HG03457 (cell line): ENCODE measurements around the gene USP32.
"Not testable (repeated sequence)": the region's sequence is repeated elsewhere in the genome, so short reads cannot be mapped to it uniquely, and the experiment has no call there.

Source experiments
- ATAC-seq: cut with Tn5 transposase; IDR thresholded peaks from one replicate; pipeline ENCODE4 v1.9.1; 2021; ENCODE audit warnings: moderate number of reproducible peaks; ENCODE audit not compliant: unreplicated experiment

USP32 gene

GRCh38 chr17:60379461-60379860, 12.5 kb downstream of the USP32 start:
- not testable (repeated sequence) for ATAC-seq

DNA sequence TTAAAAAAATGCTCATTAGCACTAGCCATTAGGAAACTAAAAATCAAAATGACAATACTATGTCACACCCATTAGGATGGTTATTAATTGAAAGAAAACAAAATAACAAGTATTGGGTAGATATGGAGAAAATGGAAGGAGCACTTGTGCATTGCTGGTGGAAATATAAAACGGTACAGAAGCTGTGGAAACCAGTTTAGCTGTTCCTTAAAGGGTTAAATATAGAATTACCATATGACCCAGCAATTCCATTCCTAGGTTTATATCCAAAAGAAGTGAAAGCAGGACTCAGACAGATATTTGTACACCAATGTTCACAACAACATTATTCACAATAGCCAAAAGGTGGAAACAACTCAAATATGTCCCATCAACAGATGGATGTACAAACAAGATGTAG, 13.7 kb downstream of the USP32 start:
- ATAC-seq, result not testable (repeated sequence)

DNA sequence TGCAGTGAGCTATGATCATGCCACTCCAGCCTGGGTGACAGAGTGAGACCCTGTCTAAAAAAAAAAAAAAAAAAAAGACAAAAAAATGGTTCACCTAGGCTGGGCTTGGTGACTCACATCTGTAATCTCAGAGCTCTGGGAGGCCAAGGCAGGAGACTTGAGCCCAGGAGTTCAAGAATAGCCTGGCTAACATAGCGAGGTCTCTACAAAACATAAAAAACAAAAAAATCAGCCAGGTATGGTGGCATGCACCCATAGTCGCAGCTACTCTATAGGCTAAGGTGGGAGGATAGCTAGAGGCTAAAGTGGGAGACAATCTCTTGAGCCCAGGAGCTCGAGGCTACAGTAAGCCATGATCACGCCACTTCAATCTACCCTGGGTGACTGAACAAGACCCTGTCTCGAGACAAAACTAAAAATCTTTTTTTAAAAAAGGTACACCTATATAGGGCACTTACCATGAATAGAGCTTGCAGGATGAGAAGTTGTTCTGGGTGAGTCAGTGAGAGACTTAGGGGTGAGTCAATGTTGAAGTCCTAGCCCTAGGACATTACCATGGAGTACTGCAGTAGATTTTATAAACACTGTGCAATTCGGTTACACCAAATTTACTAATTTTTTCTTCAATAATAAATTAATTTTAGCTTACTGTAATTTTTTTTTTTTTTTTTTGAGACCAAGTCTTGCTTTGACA, 19.0 kb downstream of the USP32 start:
- ATAC-seq, result no peak

- ATAC-seq, result no peak
Measured at GRCh38 chr17:60371818-60372510, 20.0 kb downstream of the USP32 start.

GRCh38 chr17:60371416-60371815, 20.5 kb downstream of the USP32 start:
- ATAC-seq, result no peak

DNA sequence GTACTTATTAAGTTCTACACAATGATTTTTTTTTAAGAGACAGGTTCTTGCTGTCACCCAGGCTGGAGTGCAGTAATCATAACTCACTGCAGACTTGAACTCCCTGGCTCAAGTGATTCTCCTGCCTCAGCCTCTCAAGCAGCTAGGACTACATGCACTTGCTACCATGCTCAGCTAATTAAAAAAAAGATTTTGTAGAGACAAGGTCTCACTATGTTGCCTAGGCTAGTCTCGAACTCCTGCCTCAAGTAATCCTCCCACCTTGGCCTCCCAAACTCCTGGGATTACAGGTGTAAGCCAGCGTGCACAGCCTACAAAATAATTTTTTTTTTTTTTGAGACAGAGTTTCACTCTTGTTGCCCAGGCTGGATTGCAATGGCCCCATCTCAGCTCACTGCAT, 22.2 kb downstream of the USP32 start:
- ATAC-seq, result no peak

DNA sequence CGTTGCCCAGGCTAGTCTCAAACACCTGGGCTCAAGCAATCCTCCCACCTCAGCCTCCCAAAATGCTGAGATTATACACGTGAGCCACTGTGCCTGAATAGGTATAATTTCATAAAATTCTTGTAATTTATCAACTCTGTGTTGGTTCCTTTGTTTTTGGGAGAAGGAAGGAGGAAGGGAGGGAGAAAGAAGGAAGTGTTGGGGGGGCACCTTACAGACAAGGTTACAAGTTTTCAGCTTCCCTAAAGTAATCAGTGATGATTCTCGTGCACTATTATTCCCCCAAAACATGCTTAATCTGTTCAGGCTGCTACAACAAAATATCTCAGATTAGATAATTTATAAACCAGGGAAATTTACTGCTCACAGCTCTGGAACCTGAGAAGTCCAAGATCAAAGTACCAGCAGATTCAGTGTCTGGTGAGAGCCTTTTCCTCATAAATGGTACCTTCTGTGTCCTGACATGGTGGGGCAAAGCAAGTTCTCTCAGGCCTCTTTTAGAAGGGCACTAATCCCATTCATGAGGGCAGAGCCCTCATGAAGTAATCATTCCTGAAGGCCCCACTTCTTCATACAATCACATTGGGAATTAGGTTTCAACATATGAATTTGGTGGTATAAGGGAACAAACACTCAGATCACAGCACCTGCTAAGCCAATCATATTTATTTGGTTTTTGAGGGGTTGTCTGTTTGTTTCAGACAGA, 28.1 kb downstream of the USP32 start:
- ATAC-seq, result no peak

DNA sequence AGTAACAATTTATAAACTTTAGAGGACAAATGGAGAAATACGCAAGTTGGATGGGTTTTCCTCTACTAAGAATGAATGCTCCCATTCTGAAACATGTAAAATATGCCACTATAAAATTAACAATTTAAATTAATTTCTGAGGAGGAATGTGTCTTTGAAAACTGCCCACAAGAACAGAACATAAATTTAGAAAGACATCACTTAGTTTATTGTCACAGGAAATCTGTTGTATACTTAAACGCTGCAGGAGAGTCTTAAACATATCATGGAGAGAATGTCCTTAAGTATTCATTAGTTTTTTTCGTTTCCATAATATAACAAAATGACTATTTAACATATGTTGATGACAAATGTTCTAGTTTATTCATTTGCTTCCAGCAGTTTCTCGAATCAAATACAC, 29.6 kb downstream of the USP32 start:
- ATAC-seq, result no peak

DNA sequence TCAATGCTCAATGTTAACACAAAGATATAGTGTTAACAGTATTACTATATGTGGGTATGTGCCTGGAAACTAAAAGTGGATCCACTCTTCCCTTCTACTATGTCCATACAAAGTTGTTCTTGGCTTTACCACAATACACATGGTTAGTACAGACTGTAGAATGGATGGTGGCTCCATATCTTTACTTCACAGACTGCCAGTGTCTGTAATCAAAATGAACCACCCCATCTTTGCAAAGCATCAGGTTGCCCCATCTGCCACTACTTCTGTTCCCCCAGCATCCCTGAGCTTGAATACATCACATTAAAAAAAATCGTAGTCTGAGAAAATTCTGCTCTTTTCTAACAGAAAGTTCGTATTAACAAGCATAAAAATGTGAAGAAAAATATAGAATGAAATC, 30.0 kb downstream of the USP32 start:
- no peak for ATAC-seq

DNA sequence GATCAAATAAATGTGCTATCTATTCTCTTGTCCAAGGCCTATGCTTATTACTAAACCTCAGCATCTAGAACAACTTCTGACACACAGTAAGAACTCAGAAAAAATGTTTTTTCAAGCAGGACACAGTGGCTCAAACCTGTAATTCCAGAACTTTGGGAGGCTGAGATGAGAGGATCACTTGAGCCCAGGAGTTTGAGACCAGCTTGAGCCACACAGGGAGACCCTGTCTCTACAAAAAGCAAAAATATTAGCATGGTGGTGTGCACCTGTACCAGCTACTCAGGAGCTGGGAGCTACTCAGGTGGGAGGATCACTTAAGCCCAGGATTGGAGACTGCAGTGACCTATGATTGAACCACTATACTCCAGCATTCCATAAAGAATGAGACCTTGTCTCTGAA, 32.5 kb downstream of the USP32 start:
- ATAC-seq, result no peak

- ATAC-seq, result no peak
Measured at GRCh38 chr17:60358606-60359225, 33.2 kb downstream of the USP32 start.

- no peak for ATAC-seq
Measured at GRCh38 chr17:60356940-60357339, 35.0 kb downstream of the USP32 start.

- no peak for ATAC-seq
Measured at GRCh38 chr17:60355663-60356594, 36.0 kb downstream of the USP32 start.

- no peak for ATAC-seq
Measured at GRCh38 chr17:60354223-60354622, 37.7 kb downstream of the USP32 start.

GRCh38 chr17:60353773-60354172, 38.2 kb downstream of the USP32 start:
- no peak for ATAC-seq

- no peak for ATAC-seq
Measured at GRCh38 chr17:60352569-60352968, 39.4 kb downstream of the USP32 start.

DNA sequence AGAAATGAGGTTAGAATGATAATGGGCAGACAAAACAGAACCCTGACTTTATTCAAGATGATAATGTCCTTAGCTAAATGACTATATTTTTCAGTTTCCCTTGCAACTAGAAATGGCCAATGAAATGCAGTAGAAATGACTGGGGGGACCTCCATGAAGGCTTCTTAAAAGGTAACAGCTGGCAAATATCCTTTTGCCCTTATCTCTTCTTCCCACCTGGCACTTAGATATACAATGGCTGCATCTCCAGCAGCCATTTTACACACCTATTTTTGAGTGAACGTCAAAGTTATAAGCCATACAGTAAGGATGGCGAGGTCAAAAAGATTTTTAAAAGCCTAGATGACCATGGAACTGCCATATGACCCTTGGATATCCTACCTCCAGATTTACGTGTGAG, 39.9 kb downstream of the USP32 start:
- no peak for ATAC-seq

- ATAC-seq, result no peak
Measured at GRCh38 chr17:60351012-60351695, 40.8 kb downstream of the USP32 start.

DNA sequence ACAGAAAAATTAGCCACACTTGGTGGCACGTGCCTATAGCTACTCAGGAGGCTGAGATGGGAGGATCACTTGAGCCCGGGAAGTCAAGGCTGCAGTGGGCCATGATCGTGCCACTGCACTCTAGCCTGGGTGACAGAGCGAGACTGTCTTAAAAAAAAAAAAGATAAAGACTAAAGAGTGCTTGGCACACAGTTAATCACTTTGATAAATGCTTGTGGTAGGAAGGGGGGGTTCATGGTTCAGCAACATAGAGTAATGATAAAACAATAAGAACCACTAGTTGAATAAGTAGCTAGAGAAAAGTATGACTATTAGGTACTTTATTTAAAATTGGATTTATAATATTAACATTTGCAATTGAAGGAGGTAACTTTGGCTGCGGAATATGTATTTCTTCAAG, 43.3 kb downstream of the USP32 start:
- ATAC-seq, result no peak

- no peak for ATAC-seq
Measured at GRCh38 chr17:60345233-60345632, 46.7 kb downstream of the USP32 start.
